A549 (cell line): ENCODE data around the gene ZNF146.

Experiments
- CHD2 ChIP-seq: fragments of 150-350 bp; IDR thresholded peaks from 2 replicates; pipeline ENCODE4 v1.6.1; 2014; ENCODE audit warnings: low read length; ENCODE audit not compliant: partially characterized antibody
- CTCF ChIP-seq: fragments of >200 bp; sonication (Bioruptor Twin); formaldehyde crosslinking; IDR thresholded peaks from 3 replicates; pipeline ENCODE4 v1.5.1; 2016
- EP300 ChIP-seq, 2 experiments: fragments of >200 bp; sonication (Bioruptor Twin); formaldehyde crosslinking; IDR thresholded peaks; 2 replicates in 1 of 2; 3 replicates in 1 of 2; pipeline ENCODE4 v1.6.1; 2016 to 2017
- HDAC2 ChIP-seq: fragments of 200-600 bp; sonication (generic); IDR thresholded peaks from 2 replicates; pipeline ENCODE4 v1.6.1; 2016
- POLR2A ChIP-seq: IDR thresholded peaks from 2 replicates; pipeline ENCODE4 v1.6.1; 2012; ENCODE audit warnings: mild to moderate bottlenecking, low read length

GRCh38 chr19:36172852-36173251 lies 42.1 kb upstream of the ZNF146 start:
- no peak for TF ChIP-seq CTCF
- no peak for TF ChIP-seq HDAC2
- no peak for TF ChIP-seq POLR2A
- TF ChIP-seq EP300 (IDR thresholded peaks at IDR 0.05): no peak
- TF ChIP-seq CHD2: no peak
